ENCODE data around the gene VGLL4. TPM values are rescaled to one million over a fixed set of nuclear protein-coding genes. Genes with fewer than 3 reads are reported as not detected.

VGLL4 gene
- total RNA-seq, 1 experiment from 2014 or later: 26.9 TPM

DNA sequence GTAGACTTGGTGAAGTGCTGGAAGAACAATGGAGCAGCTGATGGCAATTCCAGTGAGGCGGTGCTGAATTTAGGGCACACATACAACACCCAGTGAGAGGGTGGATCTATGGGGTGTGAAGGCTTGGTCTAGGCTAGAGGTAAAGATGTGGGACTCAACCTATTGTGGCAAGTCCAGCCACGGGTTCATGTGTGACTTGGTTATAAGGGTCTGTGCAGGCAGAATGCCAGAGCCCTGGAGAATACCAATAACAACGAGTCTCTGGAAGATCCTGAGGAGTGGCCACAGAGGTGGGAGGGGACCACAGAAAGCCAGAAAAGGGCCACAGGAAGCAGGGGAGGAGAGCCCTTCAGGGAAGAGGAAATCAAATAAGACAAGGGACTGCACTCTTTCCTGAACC, 55.0 kb downstream of the VGLL4 start:
- peaks cover 18% of the 10 kb centered on the region for H3K36me3 ChIP-seq
- DNase-seq (ENCODE audit: low read depth in 1 of 2, low spot score in 2 of 2): no peak
- H3K9me3 ChIP-seq (replicated peaks): no peaks in the 10 kb centered on the region
- no peaks in the 10 kb centered on the region for H3K27me3 ChIP-seq (replicated peaks)
- no peak overlapping the region for H3K4me3 ChIP-seq
- H3K4me1 ChIP-seq (replicated peaks): peaks cover 36% of the 10 kb centered on the region
- H3K27ac ChIP-seq: no peak overlapping the region

DNA sequence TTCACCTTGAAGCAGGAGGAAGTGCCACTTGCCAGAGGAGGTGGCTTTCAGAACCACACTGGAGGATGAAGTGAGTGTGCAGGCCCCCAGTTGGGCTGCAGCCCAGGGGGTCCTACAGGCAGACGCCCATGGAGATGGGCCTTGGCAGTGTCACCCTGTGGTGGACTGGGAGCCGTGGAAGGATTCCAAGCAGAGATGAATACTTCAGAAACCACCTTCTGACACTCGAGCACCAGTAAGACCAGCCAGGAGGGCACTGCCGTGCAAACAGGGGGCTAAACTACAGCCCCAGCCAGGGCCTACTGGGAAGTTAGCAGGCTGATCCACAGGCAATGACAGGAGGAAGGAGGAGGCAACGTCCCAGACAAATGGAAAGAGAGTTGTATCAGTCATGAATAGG, 55.4 kb downstream of the VGLL4 start:
- H3K4me3 ChIP-seq: no peak overlapping the region

DNA sequence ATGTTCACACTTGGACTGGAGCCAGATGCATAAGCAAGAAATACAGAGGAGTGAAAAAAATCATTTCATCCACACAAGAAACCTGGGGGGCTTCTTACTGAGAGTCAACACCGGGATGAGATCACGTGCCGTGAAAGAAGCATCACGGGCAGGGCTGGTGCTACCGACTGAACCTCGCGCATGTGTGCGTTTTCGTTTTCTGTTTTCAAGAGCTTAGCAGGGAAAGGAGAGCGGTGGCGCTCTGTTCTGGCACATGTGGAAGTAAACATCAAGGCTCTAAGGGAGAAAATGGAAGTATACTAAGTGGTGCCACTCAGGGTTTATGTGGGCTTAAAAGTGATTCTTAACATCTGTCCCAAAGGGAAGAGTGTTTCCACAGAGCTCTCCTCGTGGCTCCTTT, 55.9 kb downstream of the VGLL4 start:
- Histone ChIP-seq H3K27me3 (replicated peaks) (no peaks in the 10 kb centered on the region), H3K36me3 (peaks cover 18% of the 10 kb centered on the region), H3K4me3 (no peak overlapping the region), H3K27ac (no peak overlapping the region), H3K9me3 (replicated peaks) (no peaks in the 10 kb centered on the region), H3K4me1 (replicated peaks) (peaks cover 36% of the 10 kb centered on the region)
- no peak for DNase-seq (ENCODE audit: low read depth in 1 of 2, low spot score in 2 of 2)

More for the DNA sequence above, 55.4 kb downstream of the VGLL4 start:
- peaks cover 36% of the 10 kb centered on the region for H3K4me1 ChIP-seq (replicated peaks)
- no peaks in the 10 kb centered on the region for H3K9me3 ChIP-seq (replicated peaks)
- peaks cover 18% of the 10 kb centered on the region for H3K36me3 ChIP-seq
- DNase-seq (ENCODE audit: low read depth in 1 of 2, low spot score in 2 of 2): no peak
- no peak overlapping the region for H3K27ac ChIP-seq
- H3K27me3 ChIP-seq (replicated peaks): no peaks in the 10 kb centered on the region

DNA sequence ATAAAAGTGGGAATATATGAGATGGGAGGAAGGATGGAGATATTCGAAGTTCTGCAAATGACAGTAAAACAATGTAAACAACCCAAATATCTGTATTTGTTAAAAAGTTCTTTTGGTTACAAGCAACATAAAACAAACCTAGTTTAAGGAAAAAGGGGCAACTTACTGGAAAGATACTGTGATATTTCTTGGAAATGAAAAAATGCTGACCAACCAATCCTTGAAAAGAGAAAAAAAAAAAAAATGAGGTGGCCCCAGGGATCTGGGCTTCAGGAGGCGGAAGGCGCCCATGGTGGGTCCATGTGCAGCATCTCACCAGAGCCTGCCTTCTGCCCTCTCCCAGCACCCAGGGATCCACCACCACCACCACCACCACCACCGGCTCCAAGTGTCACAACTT, 59.1 kb downstream of the VGLL4 start:
- H3K27ac ChIP-seq: no peak overlapping the region

DNA sequence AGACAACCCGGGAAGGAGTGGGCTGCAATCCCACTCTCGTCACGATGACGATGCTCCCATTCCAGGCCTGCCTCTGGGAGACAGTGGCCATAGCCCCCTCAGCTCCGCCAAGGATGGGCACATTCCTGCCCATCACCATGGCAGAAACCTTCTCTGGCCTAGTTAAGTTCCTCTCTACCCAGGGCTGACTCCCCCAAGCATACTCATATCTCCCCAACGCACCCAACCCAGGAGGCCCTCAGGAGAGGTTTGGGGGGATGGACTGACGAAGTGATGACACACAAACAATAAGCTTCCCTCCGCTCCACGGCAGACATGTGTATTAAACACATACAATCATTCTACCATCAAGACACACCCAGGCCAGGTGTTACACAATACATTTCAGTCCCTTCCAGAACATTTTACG, 60.1 kb downstream of the VGLL4 start:
- H3K27me3 ChIP-seq (replicated peaks): no peaks in the 10 kb centered on the region
- no peaks in the 10 kb centered on the region for H3K9me3 ChIP-seq (replicated peaks)
- no peak overlapping the region for H3K27ac ChIP-seq
- H3K4me1 ChIP-seq (replicated peaks): peaks cover 35% of the 10 kb centered on the region
- DNase-seq (ENCODE audit: low read depth in 1 of 2, low spot score in 2 of 2): no peak
- H3K4me3 ChIP-seq: no peak overlapping the region
- H3K36me3 ChIP-seq: peaks cover 13% of the 10 kb centered on the region

More for the DNA sequence above, 59.1 kb downstream of the VGLL4 start:
- no peaks in the 10 kb centered on the region for H3K27me3 ChIP-seq (replicated peaks)
- H3K36me3 ChIP-seq: peaks cover 18% of the 10 kb centered on the region
- no peak for DNase-seq (ENCODE audit: low read depth in 1 of 2, low spot score in 2 of 2)
- no peak overlapping the region for H3K4me3 ChIP-seq
- no peaks in the 10 kb centered on the region for H3K9me3 ChIP-seq (replicated peaks)
- peaks cover 35% of the 10 kb centered on the region for H3K4me1 ChIP-seq (replicated peaks)

DNA sequence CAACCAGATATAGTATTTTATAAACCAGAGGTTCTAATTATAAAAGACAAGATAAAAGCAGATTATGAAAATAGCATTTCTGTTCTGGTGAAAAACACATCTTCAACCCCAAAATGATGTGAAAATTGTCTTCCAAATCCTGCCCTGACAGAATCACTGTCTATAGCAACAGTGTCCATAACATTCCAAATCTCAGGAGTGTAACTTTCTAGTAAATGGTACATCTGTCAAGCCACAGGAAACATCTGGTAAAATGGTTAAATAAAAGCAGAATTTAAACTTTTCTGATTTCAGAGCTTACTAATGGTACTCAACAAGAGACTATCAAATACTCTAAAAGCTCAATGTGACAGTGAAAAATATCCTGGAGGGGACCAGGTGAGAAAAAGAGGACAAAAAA, 60.5 kb downstream of the VGLL4 start:
- DNase-seq (ENCODE audit: low read depth in 1 of 2, low spot score in 2 of 2): no peak
- H3K4me3 ChIP-seq: no peak overlapping the region
- peaks cover 35% of the 10 kb centered on the region for H3K4me1 ChIP-seq (replicated peaks)
- no peaks in the 10 kb centered on the region for H3K9me3 ChIP-seq (replicated peaks)
- H3K27me3 ChIP-seq (replicated peaks): no peaks in the 10 kb centered on the region
- H3K27ac ChIP-seq: no peak overlapping the region
- peaks cover 13% of the 10 kb centered on the region for H3K36me3 ChIP-seq

DNA sequence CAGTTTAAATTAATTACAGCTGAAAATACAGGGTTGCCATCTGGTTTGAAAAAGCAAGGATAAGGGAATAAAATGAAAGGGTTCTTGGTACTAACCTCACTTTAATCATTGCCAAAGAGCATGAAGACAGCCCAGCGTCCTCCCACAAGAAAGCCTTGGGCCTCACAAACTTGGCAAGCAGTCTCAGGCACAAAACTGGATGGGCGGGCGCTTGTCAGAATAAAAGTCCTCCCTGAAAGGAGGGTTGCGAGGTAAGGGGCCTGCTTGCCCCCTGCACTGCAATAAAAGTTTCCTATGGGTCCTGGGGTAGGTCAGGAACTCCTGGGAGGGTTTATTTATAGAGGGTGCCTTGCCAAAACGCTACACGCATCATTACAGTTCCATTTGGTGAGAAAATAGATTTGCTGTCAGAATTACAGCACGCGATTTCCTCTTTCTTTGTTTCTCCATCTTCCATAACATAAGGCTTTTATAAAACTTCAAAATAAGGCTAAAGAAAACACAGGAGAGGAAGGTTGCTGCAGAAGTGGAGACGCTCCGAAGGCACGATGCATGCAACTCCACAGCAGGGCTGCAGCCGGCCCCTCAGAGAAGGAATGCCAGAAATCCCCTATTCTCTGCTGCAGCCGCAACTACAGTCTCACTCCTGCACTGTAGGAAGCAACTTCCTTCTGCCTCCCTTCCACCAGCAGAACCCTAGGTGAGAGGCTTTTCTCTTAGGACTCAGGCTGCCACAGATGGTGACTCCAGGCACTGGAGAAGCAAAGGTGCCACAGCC, 61.3 kb downstream of the VGLL4 start:
- H3K4me3 ChIP-seq: peak overlapping the region; percentile 16; the same call in 1 of the 2 replicates
- peak; percentile 52 to 63 for DNase-seq (ENCODE audit: low read depth in 1 of 2, low spot score in 2 of 2)
- H3K9me3 ChIP-seq (replicated peaks): no peaks in the 10 kb centered on the region
- peaks cover 12% of the 10 kb centered on the region for H3K36me3 ChIP-seq
- peak overlapping the region; percentile 47; the same call in 1 of the 2 replicates for H3K27ac ChIP-seq
- peaks cover 35% of the 10 kb centered on the region for H3K4me1 ChIP-seq (replicated peaks)
- H3K27me3 ChIP-seq (replicated peaks): no peaks in the 10 kb centered on the region

DNA sequence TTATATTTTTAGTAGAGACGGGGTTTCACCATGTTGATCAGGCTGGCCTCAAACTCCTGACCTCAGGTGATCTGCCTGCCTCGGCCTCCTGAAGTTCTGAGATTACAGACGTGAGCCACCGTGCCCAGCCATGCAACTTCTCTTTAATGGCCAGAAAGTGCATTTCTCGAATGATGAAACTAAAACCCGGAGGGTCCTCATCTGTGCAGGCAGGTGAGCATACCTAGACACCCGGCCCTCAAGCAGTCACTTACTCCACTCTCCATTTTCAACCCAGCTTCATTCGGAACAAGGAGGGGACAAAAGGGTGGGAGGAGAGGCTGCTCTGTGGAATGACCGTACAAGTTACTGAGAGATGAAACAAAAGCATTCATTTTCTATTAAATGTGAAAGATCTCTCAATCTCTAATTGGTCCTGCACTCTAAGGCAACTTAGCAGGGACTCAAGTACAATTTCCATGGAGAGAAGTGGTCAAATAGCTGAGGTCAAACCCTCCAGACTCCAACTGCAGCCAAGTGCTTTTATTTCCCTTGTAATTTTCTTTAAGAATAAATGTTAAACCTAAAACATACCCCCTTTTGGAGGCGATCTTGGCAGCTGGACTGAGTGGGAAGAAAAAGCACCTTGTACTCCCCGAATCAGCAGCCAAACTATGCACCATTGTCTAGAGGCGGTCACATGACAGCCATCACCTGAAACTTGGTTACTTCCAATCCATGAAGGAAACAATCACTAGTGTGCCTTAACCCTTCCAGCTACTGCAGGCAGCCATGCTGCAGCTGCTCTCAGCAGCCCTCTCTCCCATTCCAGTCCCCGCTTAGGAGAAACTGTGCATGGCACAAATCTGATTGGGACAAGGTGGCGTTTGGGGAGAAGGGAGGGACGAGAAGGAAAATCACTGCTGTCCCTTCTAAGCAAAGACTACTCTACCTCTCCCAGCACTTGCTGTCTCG, 62.2 kb downstream of the VGLL4 start:
- no peaks in the 10 kb centered on the region for H3K9me3 ChIP-seq (replicated peaks)
- H3K27ac ChIP-seq: peak overlapping the region; percentile 47; the same call in 1 of the 2 replicates
- DNase-seq (ENCODE audit: low read depth in 1 of 2, low spot score in 2 of 2): no peak
- peaks cover 35% of the 10 kb centered on the region for H3K4me1 ChIP-seq (replicated peaks)
- H3K27me3 ChIP-seq (replicated peaks): no peaks in the 10 kb centered on the region
- peak overlapping the region; percentile 16; the same call in 1 of the 2 replicates for H3K4me3 ChIP-seq
- peaks cover 9% of the 10 kb centered on the region for H3K36me3 ChIP-seq

DNA sequence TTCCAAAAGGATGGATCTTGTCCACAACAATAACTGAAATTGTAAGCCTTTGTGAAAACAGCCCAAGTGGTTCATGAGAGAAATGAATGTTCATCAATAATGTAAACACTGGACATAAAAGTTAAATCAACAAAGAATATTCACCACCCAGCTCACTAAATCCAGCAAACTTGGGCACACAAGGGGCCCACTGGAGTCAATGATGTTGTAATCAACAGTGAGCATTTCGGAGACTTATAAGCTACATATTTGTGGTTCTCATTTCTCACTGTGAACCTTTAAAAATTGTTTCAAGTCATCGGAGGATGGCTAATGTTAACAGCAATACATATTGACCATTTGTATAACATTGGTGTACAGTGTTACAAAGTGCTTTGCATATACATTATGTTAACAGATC, 63.1 kb downstream of the VGLL4 start:
- H3K27me3 ChIP-seq (replicated peaks): no peaks in the 10 kb centered on the region
- no peak for DNase-seq (ENCODE audit: low read depth in 1 of 2, low spot score in 2 of 2)
- peaks cover 9% of the 10 kb centered on the region for H3K36me3 ChIP-seq
- H3K4me3 ChIP-seq: no peak overlapping the region
- peaks cover 35% of the 10 kb centered on the region for H3K4me1 ChIP-seq (replicated peaks)
- no peak overlapping the region for H3K27ac ChIP-seq
- no peaks in the 10 kb centered on the region for H3K9me3 ChIP-seq (replicated peaks)

DNA sequence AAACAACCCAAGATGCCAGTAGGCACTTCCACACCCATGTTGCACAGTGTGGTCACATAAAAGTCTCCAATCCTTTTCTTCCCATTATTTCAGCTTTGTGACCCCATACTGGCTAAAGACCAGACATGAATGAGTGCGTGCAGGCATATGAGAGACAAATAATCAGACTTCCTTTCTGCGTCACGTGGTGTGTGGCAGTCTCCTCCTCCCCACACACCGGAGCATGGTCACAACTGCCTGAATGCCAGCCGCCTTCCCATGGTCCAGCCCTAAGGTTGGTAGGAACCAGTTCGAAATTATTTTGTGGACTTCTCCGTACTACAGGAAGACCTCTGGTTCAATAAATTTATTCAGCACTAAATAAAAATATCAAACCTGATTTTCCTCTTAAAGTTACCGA, 65.5 kb downstream of the VGLL4 start:
- H3K27ac ChIP-seq: no peak overlapping the region
- H3K36me3 ChIP-seq: peaks cover 16% of the 10 kb centered on the region
- H3K27me3 ChIP-seq (replicated peaks): no peaks in the 10 kb centered on the region
- no peaks in the 10 kb centered on the region for H3K9me3 ChIP-seq (replicated peaks)
- peaks cover 30% of the 10 kb centered on the region for H3K4me1 ChIP-seq (replicated peaks)
- no peak overlapping the region for H3K4me3 ChIP-seq
- no peak for DNase-seq (ENCODE audit: low read depth in 1 of 2, low spot score in 2 of 2)

DNA sequence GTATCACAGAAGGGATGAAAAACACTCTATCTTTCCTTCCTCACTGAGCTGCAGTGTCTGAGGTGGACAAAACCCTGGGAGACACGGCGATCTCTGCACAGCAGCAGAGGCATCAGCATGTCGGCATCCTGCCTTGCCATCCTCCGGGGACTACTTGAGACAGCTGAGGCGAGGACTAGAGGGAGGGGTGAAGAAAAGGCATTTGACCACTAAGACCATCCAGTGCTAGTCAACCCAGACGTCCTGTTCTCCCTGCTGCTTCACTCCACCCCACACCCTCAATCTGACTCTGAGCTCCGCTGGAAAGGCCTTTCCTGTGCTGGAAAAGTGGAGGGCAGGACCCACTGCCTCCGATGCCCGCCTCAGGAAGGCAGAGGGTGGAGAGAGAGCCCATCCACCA, 67.3 kb downstream of the VGLL4 start:
- H3K36me3 ChIP-seq: peaks cover 20% of the 10 kb centered on the region
- peaks cover 12% of the 10 kb centered on the region for H3K4me1 ChIP-seq (replicated peaks)
- H3K4me3 ChIP-seq: no peak overlapping the region
- no peak overlapping the region for H3K27ac ChIP-seq
- DNase-seq (ENCODE audit: low read depth in 1 of 2, low spot score in 2 of 2): no peak
- no peaks in the 10 kb centered on the region for H3K27me3 ChIP-seq (replicated peaks)
- no peaks in the 10 kb centered on the region for H3K9me3 ChIP-seq (replicated peaks)

DNA sequence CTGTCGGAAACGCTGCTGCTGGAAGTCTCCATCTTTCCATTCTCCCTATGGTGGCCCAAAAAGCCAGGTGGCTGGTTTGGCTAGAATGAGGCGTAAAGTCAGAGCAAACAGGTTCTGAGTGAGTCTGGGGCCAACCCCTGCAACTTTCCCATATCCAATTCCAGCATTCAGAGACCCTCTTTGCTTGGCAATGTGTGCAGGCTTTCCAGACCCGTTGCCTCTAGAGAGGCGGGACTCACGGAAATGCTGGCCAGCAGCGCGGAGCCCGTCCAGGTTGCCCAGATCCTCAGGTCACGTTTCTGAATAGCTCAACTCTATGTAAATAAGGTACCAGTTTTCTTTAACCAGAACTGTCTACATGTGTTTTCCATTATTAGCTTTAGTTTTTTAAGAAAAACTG, 68.0 kb downstream of the VGLL4 start:
- Histone ChIP-seq H3K4me3 (no peak overlapping the region), H3K27me3 (replicated peaks) (no peaks in the 10 kb centered on the region), H3K9me3 (replicated peaks) (no peaks in the 10 kb centered on the region), H3K36me3 (peaks cover 20% of the 10 kb centered on the region), H3K4me1 (replicated peaks) (peaks cover 14% of the 10 kb centered on the region), H3K27ac (no peak overlapping the region)
- no peak for DNase-seq (ENCODE audit: low read depth in 1 of 2, low spot score in 2 of 2)

DNA sequence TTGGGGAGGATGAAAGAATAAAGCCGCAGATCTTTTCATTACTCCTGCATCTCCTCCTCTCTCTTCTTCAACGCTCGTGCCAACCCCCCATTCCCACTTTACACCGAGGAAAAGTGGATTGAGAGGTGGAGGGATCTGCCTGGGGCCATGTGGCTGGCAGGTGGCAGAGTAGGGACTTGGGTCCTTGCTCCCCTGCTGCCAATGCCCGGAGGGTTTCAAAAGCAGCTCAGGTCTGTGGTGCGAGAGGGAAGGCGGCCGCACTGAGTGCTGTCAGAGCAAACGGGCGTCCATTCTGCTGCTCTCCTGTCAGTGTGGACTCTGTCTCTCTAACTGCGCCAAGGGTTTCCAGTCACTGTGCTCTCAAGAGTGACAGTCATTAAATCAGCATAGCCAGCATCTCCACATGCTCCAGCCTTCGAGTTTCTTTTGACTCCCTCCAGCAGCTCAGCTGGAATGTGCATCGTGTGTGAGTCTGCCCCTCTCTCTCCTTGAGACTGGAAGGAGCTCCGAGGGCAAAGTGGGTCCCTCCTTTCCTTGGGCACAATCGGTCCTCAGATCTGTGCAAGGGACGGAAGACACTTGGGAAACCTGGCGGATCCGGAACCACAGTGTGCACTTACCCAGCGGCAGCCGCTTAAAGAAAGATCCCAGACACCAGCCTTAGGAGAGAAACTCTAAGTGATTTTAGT, 68.6 kb downstream of the VGLL4 start:
- Histone ChIP-seq H3K4me1 (replicated peaks) (peaks cover 14% of the 10 kb centered on the region), H3K27ac (no peak overlapping the region), H3K36me3 (peaks cover 17% of the 10 kb centered on the region), H3K4me3 (no peak overlapping the region), H3K9me3 (replicated peaks) (no peaks in the 10 kb centered on the region), H3K27me3 (replicated peaks) (no peaks in the 10 kb centered on the region)
- DNase-seq (ENCODE audit: low read depth in 1 of 2, low spot score in 2 of 2): no peak

All from SJSA1 (cell line).